Testis (tissue), 3 donors: Measurements from ENCODE around the gene SP5. TPM values are rescaled to one million over a fixed set of nuclear protein-coding genes. Genes with fewer than 3 reads are reported as not detected.

Experiments
- DNase-seq: peaks from one replicate; pipeline ENCODE4 v3.0.0-alpha.2; 2019
- H3K27ac ChIP-seq, 2 donors: fragments of 200-600 bp; sonication (generic); one replicate each; pipeline ENCODE4 v1.5.1; 2019
- H3K27me3 ChIP-seq: fragments of 200-600 bp; sonication (generic); one replicate; pipeline ENCODE4 v1.5.1; 2019
- H3K36me3 ChIP-seq: fragments of 200-600 bp; sonication (generic); one replicate; pipeline ENCODE4 v1.5.1; 2017; ENCODE audit warnings: low read depth; ENCODE audit errors: missing control alignments
- H3K4me1 ChIP-seq: fragments of 200-600 bp; sonication (generic); one replicate; pipeline ENCODE4 v1.5.1; 2019
- H3K4me3 ChIP-seq, 2 donors: fragments of 200-600 bp; sonication (generic); one replicate each; pipeline ENCODE4 v1.5.1; 2017 to 2019
- H3K9me3 ChIP-seq: fragments of 200-600 bp; sonication (generic); one replicate; pipeline ENCODE4 v1.5.1; 2017
- CTCF ChIP-seq, 3 experiments: fragments of 450-650 bp in 2 of 3; fragments of 200-600 bp in 1 of 3; sonication (generic) in 1 of 3; IDR thresholded peaks; one replicate each; pipeline ENCODE4 v1.5.1; 2016 to 2019; ENCODE audit warnings: antibody characterized with exemption in 3 of 3, mild to moderate bottlenecking in 2 of 3, moderate library complexity in 1 of 3
- POLR2A ChIP-seq: fragments of 450-650 bp; IDR thresholded peaks from one replicate; pipeline ENCODE4 v1.6.1; 2017; ENCODE audit warnings: antibody characterized with exemption, mild to moderate bottlenecking, moderate library complexity
- WGBS, 2 donors: methylation state at CpG; one replicate each; pipeline ENCODE4 v1.1.5; 2018; 5-methylcytosine and 5-hydroxymethylcytosine counted together
- intact Hi-C: fragments of 100-400 bp; cut with DNase I; formaldehyde crosslinking; loops from one replicate; pipeline ENCODE4 v1.15.1; 2023; ENCODE audit warnings: low total_unique reads
- polyA plus RNA-seq: library from polyadenylated mRNA; stranded (reverse); fragments of 350-450 nt; fragmentation: Illumina TruSeq; extraction: RNeasy Lipid Tissue Mini Kit (QIAGEN cat#74804); gene quantifications from one replicate; pipeline ENCODE4 v1.2.3, GENCODE V29; 2014; ENCODE audit warnings: low read depth, low replicate concordance; ENCODE audit not compliant: insufficient read depth
- total RNA-seq, 2 donors: library from RNA; depleted of rRNA; stranded (reverse); fragments of >200 nt; gene quantifications; one replicate each; pipeline ENCODE4 v1.2.3, GENCODE V29; 2016

Gene SP5
- total and polyA plus RNA-seq, 3 donors from 2014 or later: 1.4 to 4.0 (median 3.5) TPM

GRCh38 chr2:170707821-170708795 is 7.0 kb upstream of the SP5 start:
- no peaks in the 10 kb centered on the region for H3K9me3 ChIP-seq
- H3K4me3 ChIP-seq: no peak overlapping the region
- H3K27ac ChIP-seq: no peak overlapping the region
- intact Hi-C loops: no loop called here
- H3K36me3 ChIP-seq: no peaks in the 10 kb centered on the region
- no peaks in the 10 kb centered on the region for H3K27me3 ChIP-seq
- no peak for DNase-seq
- WGBS, 2 donors: 28 to 44% methylated on average over 16 of the region's 16 CpGs
- TF ChIP-seq CTCF (IDR thresholded peaks at IDR 0.05) (no peak), POLR2A (no peak)
- no peaks in the 10 kb centered on the region for H3K4me1 ChIP-seq

- no peaks in the 10 kb centered on the region for H3K27me3 ChIP-seq
- WGBS, 2 donors: 74 to 81% methylated on average over 1 of the region's 1 CpG
- no peaks in the 10 kb centered on the region for H3K4me1 ChIP-seq
- no peaks in the 10 kb centered on the region for H3K9me3 ChIP-seq
- no peak overlapping the region for H3K27ac ChIP-seq
- no peaks in the 10 kb centered on the region for H3K36me3 ChIP-seq
- intact Hi-C loops: no loop called here
- no peak for TF ChIP-seq CTCF (IDR thresholded peaks at IDR 0.05)
- TF ChIP-seq POLR2A: no peak
- no peak overlapping the region for H3K4me3 ChIP-seq
- DNase-seq: no peak
These were observed 4.5 kb upstream of the SP5 start for GRCh38 chr2:170710609-170710979.

- WGBS, 2 donors: 15 to 19% methylated on average over 9 of the region's 9 CpGs
- no peaks in the 10 kb centered on the region for H3K36me3 ChIP-seq
- no peaks in the 10 kb centered on the region for H3K4me1 ChIP-seq
- peak overlapping the region in 1 of 2 donors; percentile 12 for H3K4me3 ChIP-seq
- no peaks in the 10 kb centered on the region for H3K9me3 ChIP-seq
- TF ChIP-seq POLR2A (no peak), CTCF (IDR thresholded peaks at IDR 0.05) (no peak)
- intact Hi-C loops: no loop called here
- DNase-seq: no peak
- H3K27ac ChIP-seq: no peak overlapping the region
- no peaks in the 10 kb centered on the region for H3K27me3 ChIP-seq
These were observed 3.9 kb upstream of the SP5 start for GRCh38 chr2:170711196-170711773.

DNA sequence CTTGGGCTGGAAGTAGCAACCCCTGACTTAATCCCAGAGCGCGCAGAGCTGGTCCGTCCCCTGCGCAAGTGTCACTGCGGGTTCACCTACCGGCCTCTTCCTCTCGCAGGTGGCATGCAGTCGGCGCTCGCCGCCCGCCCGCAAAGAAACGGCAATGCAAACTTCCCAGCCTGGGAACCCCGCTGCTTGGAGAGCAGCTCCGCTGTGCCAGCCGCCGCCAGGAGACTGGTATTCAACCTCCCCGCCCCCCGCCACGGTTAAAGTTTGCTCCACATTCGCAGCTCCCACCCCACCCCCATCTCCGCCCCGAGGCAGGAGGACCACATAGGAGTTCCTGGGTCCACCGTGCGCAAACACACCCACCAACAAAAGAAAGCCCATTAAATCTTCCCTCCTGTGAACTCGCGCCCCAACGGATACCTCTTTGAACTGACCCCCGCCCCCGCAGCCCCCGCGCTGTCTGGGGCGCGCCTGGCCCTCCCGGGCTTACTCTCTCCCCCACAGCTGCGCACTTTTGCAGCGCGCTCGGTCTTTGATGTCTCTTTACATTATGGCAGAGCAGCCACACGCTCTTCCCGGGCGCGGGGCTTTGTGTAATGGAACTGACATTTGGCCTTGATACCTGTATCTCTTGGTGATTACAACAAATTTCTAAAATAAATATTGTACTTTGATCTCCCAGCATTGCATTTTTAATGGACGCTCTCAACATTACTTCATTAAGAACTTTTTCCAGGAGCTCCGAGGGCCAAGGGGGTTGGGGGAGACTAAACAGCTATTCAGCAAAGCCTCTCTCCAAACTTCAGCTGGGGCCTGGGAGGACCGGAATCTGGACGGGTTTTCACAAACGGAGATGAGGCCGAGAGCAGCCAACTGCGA is 3.1 kb upstream of the SP5 start:
- Histone ChIP-seq H3K9me3 (no peaks in the 10 kb centered on the region), H3K4me3 (peak overlapping the region; percentile 12), H3K27me3 (no peaks in the 10 kb centered on the region), H3K36me3 (no peaks in the 10 kb centered on the region), H3K27ac (no peak overlapping the region), H3K4me1 (peaks cover 1% of the 10 kb centered on the region)
- no peak for DNase-seq
- TF ChIP-seq CTCF (IDR thresholded peaks at IDR 0.05) (no peak), POLR2A (no peak)
- intact Hi-C loops: no loop called here
- WGBS, 2 donors: 6 to 9% methylated on average over 43 to 51 of the region's 51 CpGs
